ENCODE data around the gene RELB. TPM values are rescaled to one million over a fixed set of nuclear protein-coding genes. Genes with fewer than 3 reads are reported as not detected.

RELB gene
- total RNA-seq, 1 donor from 2014 or later, result 9.5 TPM

DNA sequence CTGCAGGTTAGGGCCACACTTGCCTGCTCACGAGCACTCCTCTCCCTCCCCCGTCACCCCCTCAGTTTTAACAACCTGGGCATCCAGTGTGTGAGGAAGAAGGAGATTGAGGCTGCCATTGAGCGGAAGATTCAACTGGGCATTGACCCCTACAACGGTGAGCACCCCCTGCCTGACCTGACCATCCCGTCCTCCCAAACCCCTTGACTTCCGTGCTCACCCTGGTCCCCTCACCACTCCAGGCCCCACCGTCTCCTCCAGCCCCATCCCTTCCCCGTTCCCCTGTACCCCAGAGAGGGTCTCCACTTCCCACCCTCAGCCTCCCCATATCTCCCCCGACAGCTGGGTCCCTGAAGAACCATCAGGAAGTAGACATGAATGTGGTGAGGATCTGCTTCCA lies 24.0 kb downstream of the RELB start:
- no peak for DNase-seq

DNA sequence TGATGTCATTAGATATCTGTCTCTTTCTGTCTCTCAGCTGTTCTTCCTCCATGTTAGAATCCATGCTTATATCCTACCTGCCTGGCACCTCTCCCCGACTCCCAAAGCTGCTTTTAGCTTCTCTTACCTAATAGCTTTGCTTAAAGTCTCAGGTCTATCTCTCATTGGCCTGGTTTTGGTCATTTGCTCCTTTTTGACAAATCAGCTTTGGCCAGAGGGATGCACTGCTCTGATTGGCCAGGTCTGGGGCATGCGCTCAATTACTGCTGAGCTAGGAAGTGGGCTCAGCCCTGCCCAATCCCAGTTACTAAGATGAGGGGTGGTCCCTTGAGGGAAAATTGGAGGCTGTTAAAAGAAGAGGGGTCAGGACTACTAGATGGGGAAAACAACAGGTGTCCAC lies 26.1 kb downstream of the RELB start:
- DNase-seq, result no peak

DNA sequence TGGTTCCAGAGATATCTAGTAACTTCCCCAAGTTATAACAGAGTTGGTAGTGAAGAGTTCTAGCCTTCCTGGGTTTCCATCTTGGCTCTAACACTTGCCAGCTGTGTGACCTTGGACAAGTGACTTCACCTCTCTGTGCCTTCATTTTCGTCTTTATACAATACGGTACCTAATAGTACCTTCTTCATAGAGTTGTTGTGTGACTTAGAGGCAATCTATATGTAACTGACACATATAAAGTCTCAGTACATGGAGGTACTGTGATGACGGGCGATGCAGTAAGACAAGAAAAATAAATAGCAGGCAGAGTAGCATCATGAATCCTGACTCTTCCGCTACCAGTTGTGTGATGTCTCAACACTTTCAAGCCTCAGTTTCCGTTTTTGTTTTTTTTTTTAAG lies 29.6 kb downstream of the RELB start:
- no peak for DNase-seq

DNA sequence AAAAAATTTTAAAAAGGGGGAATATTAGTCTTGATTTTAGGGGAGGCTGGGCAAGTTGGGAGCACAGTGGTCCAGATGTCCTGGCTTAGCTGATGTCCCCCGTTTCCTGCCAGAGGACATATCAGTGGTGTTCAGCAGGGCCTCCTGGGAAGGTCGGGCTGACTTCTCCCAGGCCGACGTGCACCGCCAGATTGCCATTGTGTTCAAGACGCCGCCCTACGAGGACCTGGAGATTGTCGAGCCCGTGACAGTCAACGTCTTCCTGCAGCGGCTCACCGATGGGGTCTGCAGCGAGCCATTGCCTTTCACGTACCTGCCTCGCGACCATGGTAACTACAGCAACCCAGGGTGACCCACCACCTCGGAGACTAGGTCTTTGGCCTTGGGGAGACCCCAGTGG lies 31.2 kb downstream of the RELB start:
- no peak for DNase-seq

DNA sequence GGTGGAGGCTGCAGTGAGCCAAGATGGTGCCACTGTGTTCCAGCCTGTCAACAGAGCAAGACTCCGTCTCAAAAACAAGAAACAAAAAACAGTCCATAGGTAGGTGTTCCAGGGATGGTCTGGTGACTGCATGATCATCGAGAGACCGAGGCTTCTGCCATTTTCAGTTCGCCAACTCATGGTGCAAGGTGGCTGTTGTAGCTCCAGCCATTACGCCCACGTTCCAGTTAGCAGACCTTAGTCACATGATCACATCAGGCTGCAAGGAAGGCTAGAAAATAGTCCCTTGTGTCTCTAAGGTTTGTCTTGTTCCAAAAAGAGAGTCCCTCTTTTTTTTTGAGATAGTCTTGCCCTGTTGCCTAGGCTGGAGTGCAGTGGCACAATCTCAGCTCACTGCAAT lies 34.5 kb downstream of the RELB start:
- no peak for DNase-seq

DNA sequence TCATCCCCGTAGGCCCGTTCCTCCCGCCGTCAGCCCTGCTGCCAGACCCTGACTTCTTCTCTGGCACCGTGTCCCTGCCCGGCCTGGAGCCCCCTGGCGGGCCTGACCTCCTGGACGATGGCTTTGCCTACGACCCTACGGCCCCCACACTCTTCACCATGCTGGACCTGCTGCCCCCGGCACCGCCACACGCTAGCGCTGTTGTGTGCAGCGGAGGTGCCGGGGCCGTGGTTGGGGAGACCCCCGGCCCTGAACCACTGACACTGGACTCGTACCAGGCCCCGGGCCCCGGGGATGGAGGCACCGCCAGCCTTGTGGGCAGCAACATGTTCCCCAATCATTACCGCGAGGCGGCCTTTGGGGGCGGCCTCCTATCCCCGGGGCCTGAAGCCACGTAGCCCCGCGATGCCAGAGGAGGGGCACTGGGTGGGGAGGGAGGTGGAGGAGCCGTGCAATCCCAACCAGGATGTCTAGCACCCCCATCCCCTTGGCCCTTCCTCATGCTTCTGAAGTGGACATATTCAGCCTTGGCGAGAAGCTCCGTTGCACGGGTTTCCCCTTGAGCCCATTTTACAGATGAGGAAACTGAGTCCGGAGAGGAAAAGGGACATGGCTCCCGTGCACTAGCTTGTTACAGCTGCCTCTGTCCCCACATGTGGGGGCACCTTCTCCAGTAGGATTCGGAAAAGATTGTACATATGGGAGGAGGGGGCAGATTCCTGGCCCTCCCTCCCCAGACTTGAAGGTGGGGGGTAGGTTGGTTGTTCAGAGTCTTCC lies 36.3 kb downstream of the RELB start:
- DNase-seq, result no peak

DNA sequence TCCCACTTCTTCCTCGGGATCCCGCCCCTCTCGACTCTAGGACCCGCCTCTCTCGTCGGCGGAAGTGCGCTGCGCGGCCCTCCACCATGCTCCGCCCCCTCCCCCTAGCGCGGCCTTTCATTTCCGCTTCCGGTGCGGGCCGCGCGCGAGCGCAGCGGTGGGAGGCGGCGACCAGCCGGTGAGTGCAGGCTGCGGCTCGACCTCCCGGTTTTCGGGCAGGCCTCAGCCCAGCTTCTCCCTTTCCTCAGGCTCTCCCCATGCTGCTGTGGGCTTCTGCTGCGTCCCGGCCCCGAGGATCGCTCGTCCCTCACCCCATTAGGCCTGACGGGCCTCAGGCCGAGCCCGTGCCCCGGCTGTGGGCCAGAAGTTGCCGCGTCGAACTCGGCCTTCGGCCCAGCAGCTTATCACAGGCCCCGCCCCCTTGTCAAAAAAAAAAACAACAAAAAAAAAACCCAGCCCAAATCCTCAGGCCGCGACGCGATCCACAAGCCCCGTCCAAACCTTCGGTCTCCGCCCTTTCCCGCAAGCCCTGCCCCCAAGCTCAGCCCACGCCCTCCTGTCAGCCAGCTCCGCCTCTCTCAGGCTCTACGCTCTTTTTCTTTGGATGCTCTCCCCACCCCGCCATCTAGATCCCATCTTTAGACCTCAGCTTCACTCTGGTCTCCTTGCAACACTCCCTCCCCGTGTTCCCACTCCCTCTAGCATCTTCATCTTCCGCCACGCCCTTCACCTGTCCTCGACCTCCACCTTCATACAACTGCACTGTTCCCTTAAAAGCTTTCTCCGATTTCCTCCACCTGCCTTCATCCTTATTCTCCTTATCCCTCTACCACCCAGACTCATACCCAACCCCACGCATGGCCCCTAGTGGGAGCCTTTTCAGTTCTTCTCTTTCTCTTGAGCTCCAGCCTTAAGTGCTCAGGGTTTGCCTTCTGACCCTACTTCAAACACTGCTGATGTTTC lies 37.9 kb downstream of the RELB start, which contains the start of gene CLASRP:
TSS of gene CLASRP (plus strand) at position 115 of the 963 bp plus-strand sequence. CDS start 1,168 bp downstream, outside the sequence.
- DNase-seq, result peak; percentile 96

DNA sequence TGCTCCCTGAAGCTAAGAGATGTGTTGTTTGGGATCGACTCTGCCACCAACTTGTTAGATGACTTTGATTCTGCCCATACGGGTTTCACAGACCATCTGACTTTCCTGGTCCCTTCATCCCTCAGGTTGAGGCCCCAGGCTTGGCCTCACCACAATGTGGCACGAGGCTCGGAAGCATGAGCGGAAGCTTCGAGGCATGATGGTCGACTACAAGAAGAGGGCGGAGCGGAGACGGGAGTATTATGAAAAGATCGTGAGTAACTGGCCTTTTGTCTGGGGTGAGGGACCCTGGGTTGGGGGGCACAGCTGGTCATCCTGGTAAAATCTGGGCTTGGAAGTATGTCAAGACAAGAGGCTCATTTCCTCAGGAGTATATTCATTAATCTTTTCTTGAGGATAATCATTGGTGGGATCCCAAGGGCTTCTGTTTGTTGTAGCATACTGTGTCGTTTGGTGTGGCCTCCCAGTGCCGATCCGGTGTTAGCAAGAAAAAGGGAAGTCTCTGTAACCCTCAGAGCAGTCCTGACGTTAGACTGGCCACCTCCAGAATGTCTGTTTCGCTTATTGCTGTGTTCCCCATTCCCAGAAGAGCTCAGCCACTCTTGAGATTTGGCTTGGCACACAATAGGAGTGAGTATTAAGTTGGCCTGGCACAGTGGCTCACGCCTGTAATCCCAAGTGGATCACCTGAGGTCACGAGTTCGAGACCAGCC lies 39.0 kb downstream of the RELB start:
- DNase-seq, result no peak

DNA sequence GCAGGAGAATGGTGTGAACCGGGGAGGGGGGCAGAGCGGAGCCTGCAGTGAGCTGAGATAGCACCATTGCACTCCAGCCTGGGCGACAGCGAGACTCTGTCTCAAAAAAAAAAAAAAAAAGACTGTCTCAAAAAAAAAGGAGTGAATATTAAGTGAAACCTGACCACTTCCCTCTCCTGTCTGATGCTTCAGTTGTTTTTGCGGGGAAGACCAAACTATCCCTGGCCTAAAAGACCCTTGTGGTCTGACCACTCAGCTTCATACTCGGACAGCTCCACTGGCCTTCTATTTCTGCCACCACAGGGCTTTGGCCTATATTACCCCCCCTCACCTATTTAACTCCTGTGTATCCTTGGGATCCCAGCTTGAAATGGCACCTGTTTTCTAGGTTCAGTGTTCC lies 39.9 kb downstream of the RELB start:
- no peak for DNase-seq

DNA sequence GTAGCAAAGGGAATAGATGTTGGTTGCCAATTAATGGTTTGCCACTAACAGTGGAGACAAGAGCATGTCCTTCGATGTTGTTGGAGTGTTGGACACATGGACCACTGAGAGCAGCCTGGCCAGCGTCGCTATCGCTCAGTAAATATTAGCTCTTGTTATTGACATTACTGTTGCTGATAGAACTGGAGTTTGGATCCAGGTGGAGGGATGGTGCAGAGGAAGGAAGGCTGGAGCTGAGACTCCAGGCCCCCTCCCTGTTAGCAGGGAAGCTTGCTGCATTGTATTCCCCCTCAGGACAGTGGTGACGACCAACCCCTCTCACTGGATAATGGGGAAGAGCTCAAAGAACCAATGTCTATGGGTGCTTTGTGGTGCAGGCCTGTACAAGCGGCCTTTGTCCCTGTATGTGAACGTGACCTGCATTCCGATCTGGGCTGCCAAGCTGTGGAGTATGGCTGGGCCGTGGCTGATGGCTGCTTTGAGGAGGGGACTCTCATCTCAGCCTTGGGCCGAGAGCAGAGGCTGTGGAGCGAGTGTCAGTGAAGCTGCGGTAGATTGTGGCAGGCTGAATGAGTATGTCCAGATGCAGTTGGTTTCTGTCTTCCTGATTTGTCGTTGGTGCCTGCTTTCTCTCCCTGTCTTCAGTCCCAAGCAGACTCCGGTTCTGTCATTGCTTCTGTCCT lies 44.5 kb downstream of the RELB start:
- DNase-seq, result no peak

DNA sequence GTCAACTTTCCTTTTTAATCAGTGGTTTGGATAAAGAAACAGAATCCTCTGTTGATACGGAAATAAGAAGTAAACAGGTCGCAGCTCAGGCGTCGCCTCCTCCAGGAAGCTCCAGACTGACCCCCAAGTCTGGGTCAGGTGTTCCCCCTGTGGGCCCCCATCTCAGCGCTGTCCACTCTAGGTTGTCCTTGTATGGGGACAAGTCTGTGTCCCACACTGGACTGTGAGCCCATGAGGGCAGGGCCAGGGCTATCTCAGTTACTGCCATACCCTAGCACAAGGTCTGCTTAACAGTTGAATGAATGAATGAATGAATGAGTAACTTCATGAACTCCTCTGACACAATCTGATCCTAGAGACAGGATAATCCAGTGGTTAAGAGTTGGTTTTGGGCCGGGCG lies 45.1 kb downstream of the RELB start:
- no peak for DNase-seq

DNA sequence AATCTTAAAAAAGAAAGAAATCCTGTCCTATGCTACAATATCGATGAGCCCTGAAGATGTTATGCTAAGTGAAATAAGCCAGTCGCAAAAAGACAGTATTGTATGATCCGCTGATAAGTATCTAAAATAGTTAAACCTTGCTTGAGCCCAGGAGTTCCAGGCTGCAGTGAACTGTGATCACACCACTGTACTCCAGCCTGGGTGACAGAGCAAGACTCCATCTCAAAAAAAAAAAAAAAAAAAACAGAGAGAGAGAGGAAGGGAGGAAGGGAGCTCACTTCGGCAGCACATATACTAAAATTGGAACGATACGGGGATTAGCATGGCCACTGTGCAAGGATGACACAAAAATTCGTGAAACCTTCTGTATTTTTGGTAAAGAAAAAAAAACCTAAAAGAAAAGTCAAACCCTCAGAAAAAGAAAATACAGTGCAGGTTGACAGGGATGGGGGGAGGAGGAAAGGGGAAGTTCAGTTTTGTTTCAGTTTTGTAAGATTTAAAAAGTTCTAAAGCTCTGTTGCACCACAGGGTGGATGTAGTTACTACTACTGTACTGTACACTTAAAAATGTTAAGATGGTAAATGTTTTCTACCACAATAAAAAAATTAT lies 46.0 kb downstream of the RELB start:
- no peak for DNase-seq

DNA sequence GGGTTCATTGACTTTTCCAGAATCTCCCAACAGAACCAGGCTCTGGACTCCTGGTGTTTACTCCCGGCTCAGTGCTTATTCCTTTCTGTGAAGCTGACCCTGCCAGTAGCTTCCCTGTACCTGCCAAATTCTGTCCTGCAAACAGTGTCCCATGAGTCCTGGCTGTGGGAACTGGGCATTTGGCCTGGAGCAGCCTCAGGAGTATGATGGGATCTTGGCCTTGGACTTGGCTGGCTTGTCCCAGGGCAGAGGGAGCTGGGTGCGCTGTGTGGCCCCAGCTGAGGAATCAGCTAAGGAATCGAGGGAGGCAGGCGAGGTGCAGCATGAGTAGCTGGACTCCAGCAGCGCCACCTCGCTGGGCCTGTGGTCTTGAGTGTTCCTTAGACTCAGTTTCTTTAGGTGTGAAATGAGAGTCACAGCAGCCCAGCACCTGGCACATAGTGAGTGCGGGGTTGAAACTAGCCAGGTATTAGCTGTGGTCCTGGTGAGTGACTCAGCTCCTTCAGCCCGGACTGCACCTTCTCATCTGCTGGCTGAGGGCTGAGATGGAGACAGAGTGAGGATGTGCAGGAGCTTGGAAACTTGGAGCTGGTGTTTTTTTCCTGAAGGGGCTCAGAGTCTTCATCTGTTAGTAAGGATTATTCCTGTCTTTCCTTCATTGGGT lies 47.9 kb downstream of the RELB start:
- DNase-seq, result no peak

DNA sequence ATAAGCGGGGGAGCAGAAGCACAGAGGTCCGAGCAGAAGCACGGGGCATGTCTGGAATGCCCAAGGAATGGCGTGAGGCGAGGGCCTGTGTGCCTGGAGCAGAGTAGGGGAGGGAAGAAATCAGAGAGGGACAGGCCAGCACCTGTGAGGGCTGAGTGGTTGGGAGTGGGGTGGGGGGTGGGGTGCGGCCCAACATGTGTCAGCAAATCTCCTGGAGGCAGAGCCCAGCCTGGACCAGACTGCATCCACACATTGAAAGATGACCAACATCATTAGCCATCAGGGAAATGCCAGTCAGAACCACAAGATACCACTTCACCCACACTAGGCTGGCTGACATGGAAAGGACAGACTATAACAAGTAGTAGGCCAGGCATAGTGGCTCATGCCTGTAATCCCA lies 48.8 kb downstream of the RELB start:
- no peak for DNase-seq

DNA sequence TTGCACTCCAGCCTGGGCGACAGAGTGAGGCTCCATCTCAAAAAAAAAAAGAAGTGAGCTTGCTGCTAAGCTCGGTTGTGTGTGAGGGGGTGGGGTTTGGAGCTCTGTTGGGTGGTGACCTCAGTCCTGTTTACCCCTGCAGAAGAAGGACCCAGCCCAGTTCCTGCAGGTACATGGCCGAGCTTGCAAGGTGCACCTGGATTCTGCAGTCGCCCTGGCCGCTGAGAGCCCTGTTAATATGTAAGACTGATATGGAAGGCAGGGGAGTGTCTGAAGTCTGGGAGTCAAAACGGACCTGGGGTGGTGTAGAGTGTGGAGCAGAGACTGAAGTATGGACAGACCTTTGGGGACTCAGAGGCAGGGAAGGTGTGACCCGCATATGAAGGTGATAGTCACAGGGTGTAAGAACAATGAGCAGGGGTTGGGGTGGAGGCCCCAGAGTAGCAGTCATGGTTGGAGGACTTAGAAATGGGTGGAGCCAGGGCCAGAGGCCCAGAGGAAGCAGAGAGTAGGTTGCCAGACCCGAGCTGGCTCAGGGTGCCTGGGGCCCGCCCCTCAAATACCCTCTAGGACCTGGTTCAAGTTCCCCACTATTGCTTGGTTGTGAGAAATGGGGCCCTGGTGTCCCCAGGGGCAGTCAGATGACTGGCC lies 50.8 kb downstream of the RELB start:
- no peak for DNase-seq

DNA sequence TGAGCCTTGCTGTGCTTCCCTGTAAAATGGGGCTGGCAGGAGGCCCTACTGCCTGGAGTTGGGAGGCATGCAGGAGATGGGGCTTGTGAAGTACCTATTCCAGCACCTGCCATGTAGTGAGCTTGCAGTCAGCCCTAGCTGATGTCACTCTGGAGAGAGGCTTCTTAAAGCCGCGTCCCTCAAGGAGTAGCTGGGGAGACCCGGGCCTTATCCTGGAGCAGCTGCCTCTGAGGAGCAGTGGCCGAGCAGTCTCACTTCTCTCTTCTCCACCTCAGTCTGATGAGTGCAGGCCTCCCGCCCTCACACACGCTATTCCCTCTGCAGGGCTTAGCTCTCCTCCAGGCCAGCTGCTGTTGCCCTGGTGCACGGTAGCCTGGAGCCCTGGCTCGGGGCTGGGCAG lies 55.6 kb downstream of the RELB start:
- DNase-seq, result no peak

DNA sequence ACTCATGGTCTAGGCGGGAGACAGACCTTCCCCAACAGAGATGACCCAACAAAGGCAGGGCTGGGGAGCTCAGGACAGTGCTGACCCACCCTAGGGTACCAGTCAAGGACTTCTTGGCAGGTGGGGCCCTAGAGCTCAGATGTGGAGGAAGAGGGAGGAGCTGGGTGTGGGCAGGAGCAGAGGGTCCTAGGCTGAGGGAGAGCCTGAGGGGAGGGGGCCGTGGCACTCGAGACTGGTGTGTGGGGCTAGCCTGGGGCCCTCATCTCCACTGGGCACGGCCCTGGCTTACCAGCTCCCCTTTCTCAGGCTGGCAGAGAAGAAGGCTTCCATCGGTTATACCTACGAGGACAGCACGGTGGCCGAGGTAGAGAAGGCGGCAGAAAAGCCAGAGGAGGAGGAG lies 56.2 kb downstream of the RELB start:
- no peak for DNase-seq

DNA sequence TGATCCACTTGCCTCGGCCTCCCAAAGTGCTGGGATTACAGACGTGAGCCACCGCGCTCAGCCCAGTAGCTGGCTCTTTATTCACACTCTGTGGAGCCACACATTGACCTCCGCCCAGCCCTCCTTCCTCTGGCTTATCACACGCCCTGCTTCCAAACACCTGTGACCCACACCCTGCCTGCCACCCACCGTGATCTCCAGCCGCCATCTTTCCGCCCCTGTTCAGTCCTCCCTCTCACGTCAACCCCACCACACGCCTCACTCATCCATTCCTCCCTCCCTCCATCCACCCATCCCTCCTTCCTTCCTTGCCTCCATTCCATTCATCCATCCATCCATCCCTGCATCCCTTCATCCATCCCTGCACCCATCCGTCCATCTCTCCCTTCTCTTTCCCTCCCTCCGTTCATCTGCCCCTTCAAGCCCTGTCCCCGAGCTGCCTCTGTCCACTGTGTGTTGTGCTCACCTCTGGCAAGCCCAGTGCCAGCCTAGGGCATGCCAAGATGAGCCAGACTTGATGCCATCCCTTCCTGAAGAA lies 57.4 kb downstream of the RELB start:
- DNase-seq, result no peak

DNA sequence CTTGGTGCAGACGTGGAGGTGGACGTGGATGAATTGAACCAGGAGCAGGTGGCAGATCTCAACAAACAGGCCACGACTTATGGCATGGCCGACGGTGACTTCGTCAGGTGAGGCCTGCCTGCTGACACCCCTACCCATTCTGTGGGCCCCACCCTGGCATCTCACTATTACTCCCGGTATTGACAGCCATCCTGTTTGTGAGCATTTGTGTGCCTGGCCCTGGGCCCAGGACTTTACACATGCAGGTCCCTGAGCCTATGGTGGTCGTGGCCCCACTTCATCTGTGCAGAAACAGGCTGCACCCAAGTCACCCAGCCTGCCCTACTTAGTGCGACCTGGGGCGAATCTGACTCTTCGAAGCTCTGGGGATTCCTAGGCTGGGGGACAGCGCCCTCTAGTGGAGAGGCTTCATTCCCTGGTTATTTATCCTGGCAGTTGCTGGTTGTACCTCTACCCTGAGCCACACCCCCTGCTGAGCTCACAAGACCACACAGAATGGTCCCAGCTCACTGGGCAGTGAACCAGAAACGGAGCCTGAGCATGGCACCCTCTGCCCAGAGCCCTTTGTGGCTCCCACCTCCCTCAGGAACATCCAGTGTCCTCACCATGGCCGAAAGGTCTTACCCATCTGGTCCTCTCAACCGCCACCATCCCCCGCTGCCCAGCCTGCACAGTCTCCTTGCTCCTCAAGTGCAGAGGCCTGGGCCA lies 58.1 kb downstream of the RELB start:
- DNase-seq, result peak; percentile 80

DNA sequence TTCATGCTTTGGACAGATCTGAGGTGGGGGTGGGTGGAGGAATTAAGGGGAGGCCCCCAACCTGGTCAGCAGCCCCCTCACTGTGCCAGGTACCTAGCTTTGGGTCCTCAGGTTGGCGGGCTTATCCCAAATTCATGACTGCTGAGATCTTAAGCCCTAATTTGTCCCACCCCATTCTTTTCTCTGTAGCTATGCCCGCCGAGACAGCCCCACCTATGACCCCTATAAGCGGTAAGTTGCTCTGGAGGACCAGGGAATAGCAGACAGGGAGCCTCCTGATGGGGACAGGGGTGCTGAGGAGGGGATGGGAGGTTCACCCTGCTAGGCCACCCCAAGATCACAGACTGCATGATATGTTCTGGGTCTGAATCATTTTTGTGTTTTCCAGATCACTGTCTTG lies 60.7 kb downstream of the RELB start:
- no peak for DNase-seq

All from tongue (tissue), 2 donors.